ENCODE measurements around the gene ALDH3A2. TPM values are rescaled to one million over a fixed set of nuclear protein-coding genes. Genes with fewer than 3 reads are reported as not detected.

ALDH3A2 gene
- total RNA-seq, 1 donor from 2014 or later, result 32.4 TPM

Other genes with a start within 250 kb of the ALDH3A2 start
- 0.20 and 0.27 TPM in 2 replicates for gene RNF112, start 237.5 kb upstream of the ALDH3A2 start, total RNA-seq
- not detected in 2 replicates for gene SLC47A1, start 114.9 kb upstream of the ALDH3A2 start, total RNA-seq
- gene SLC47A2, start 67.8 kb downstream of the ALDH3A2 start, total RNA-seq, result not detected in 2 replicates
- gene ALDH3A1, start 99.5 kb downstream of the ALDH3A2 start, total RNA-seq, result not detected in 2 replicates
- gene ULK2, start 219.2 kb downstream of the ALDH3A2 start, total RNA-seq, result 12.7 and 14.8 TPM in 2 replicates

Data from T-helper 2 cell treated with Interferon-gamma antibody and Interleukin-4, amounts not matched to agents 100 ng/mL and 5 ng/mL, for 36 hours (primary cell).